Hepatocyte (in vitro differentiated cells): ENCODE results near the gene ALDH1A1. TPM values are rescaled to one million over a fixed set of nuclear protein-coding genes. Genes with fewer than 3 reads are reported as not detected.

Source experiments
- DNase-seq: peaks from one replicate; pipeline ENCODE4 v3.0.0-alpha.2; 2016; ENCODE audit warnings: low spot score
- H2AFZ ChIP-seq: fragments of 200-600 bp; sonication (generic); 2 replicates; pipeline ENCODE4 v1.6.0; 2016; ENCODE audit warnings: antibody characterized with exemption, mild to moderate bottlenecking
- H3K27ac ChIP-seq: fragments of 200-600 bp; sonication (generic); 2 replicates; pipeline ENCODE4 v1.5.1; 2016; ENCODE audit warnings: mild to moderate bottlenecking
- H3K27me3 ChIP-seq: fragments of 200-600 bp; sonication (generic); 2 replicates; pipeline ENCODE4 v1.6.1; 2016
- H3K36me3 ChIP-seq: fragments of 200-600 bp; sonication (generic); replicated peaks from 2 replicates; pipeline ENCODE4 v1.5.1; 2016; ENCODE audit warnings: low read depth; ENCODE audit not compliant: insufficient read depth
- H3K4me1 ChIP-seq: fragments of 200-600 bp; sonication (generic); 2 replicates; pipeline ENCODE4 v1.5.1; 2016; ENCODE audit warnings: mild to moderate bottlenecking, moderate library complexity; ENCODE audit not compliant: insufficient read depth
- H3K4me2 ChIP-seq: fragments of 200-600 bp; sonication (generic); 2 replicates; pipeline ENCODE4 v1.6.0; 2016
- H3K4me3 ChIP-seq: fragments of 200-600 bp; sonication (generic); 2 replicates; pipeline ENCODE4 v1.5.1; 2016; ENCODE audit warnings: mild to moderate bottlenecking
- H3K79me2 ChIP-seq: fragments of 200-600 bp; sonication (generic); 2 replicates; pipeline ENCODE4 v1.6.0; 2017; ENCODE audit warnings: mild to moderate bottlenecking
- H3K9me2 ChIP-seq: fragments of 200-600 bp; sonication (generic); replicated peaks from 2 replicates; pipeline ENCODE4 v1.6.0; 2017; ENCODE audit warnings: mild to moderate bottlenecking; ENCODE audit not compliant: insufficient read depth
- H3K9me3 ChIP-seq: fragments of 200-600 bp; sonication (generic); 2 replicates; pipeline ENCODE4 v1.5.1; 2016; ENCODE audit warnings: low read depth, mild to moderate bottlenecking
- H4K20me1 ChIP-seq: fragments of 200-600 bp; sonication (generic); 2 replicates; pipeline ENCODE4 v1.6.0; 2016; ENCODE audit warnings: mild to moderate bottlenecking; ENCODE audit not compliant: insufficient read depth, poor library complexity, severe bottlenecking
- CTCF ChIP-seq: fragments of 200-600 bp; sonication (generic); IDR thresholded peaks from 2 replicates; pipeline ENCODE4 v1.5.1; 2016; ENCODE audit warnings: antibody characterized with exemption, mild to moderate bottlenecking; ENCODE audit not compliant: poor library complexity
- EZH2 ChIP-seq: fragments of 200-600 bp; sonication (generic); IDR thresholded peaks from 2 replicates; pipeline ENCODE4 v1.6.1; 2016; ENCODE audit warnings: antibody characterized with exemption, mild to moderate bottlenecking, borderline replicate concordance
- EZH2phosphoT487 ChIP-seq: fragments of 200-600 bp; sonication (generic); IDR thresholded peaks from one replicate; pipeline ENCODE4 v1.6.1; 2018; ENCODE audit warnings: antibody characterized with exemption, mild to moderate bottlenecking, low read depth, moderate library complexity; ENCODE audit not compliant: unreplicated experiment, severe bottlenecking
- WGBS: methylation state at CpG from one replicate; pipeline ENCODE4 v1.1.6; 2016; ENCODE audit warnings: low lambda C conversion rate; ENCODE audit errors: missing lambda C conversion rate; 5-methylcytosine and 5-hydroxymethylcytosine counted together
- polyA plus RNA-seq: library from polyadenylated mRNA; unstranded; fragments of >200 nt; fragmentation: Nextera tagmentation; extraction: Ambion mirVana; gene quantifications from 2 replicates; pipeline ENCODE4 v1.2.1, GENCODE V29; 2016
- total RNA-seq: library from RNA; depleted of rRNA; stranded (reverse); fragments of >200 nt; gene quantifications from 2 replicates; pipeline ENCODE4 v1.2.3, GENCODE V29; 2014

ALDH1A1 gene
- total and polyA plus RNA-seq, 2 experiments from 2014 or later = 243 to 529 TPM

DNA sequence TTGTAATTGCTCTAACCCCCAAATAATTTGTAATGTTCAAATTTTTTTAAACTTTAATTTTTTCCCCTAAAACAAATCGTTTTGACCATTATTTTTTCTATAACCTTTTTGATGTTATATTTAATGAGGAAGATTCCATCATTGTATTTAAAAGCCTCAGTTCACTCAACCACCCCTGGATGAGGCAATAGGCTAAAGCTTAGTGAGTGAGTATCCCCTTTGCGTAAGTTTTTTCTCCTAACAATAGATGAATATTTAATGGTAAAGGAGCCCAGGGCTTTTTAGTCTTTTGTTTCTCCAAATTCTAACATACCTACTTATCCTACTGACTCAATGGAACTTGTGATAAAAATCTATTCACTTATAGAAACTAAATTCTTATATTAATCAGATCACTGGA, 38.1 kb downstream of the ALDH1A1 start:
- Histone ChIP-seq H3K9me3 (no peaks in the 10 kb centered on the region), H2AFZ (no peak overlapping the region), H3K79me2 (no peaks in the 10 kb centered on the region), H3K4me1 (no peaks in the 10 kb centered on the region), H3K4me3 (no peak overlapping the region), H3K27ac (no peak overlapping the region), H3K4me2 (no peak overlapping the region), H3K27me3 (no peaks in the 10 kb centered on the region), H3K36me3 (no peaks in the 10 kb centered on the region), H3K9me2 (no peaks in the 10 kb centered on the region), H4K20me1 (no peaks in the 10 kb centered on the region)
- WGBS = 61% methylated on average over 2 of the region's 2 CpGs
- DNase-seq = no peak
- TF ChIP-seq EZH2 (no peak), CTCF (no peak), EZH2phosphoT487 (no peak)

DNA sequence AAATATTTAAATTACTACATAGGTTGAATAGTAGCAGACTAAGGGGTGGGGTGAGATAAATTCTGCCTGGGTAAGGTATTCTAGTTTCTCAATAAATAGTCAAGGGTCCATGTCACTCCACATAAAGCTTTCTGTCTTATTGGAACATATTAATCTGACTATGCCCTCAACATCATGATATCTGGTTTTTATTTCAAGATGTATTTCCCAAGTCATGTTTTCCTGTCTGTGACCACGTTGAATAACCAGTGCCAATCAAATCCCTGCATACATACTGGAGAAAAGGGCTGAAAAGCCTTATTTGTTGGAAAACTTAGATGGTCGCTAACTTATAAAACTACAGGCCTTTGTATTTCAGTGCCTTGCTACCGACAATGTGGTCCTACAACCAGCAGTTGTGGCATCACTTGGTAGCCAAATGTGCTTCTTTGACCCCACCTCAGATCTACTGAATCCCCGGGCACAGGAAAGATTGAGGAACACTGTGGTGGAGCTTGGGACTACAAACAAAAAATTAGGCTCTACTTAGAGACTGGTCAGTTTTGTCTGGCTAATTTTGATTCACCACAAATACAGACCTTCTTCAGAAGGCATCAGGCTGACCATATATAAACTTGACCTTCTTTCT, 39.4 kb downstream of the ALDH1A1 start:
- Histone ChIP-seq H4K20me1 (no peaks in the 10 kb centered on the region), H3K4me1 (no peaks in the 10 kb centered on the region), H3K36me3 (no peaks in the 10 kb centered on the region), H3K9me2 (no peaks in the 10 kb centered on the region), H3K27ac (no peak overlapping the region), H2AFZ (no peak overlapping the region), H3K9me3 (no peaks in the 10 kb centered on the region), H3K4me3 (no peak overlapping the region), H3K27me3 (no peaks in the 10 kb centered on the region), H3K79me2 (no peaks in the 10 kb centered on the region), H3K4me2 (no peak overlapping the region)
- 91% methylated on average over 4 of the region's 4 CpGs for WGBS
- TF ChIP-seq CTCF = no peak
- no peak for TF ChIP-seq EZH2
- TF ChIP-seq EZH2phosphoT487 = no peak
- no peak for DNase-seq

DNA sequence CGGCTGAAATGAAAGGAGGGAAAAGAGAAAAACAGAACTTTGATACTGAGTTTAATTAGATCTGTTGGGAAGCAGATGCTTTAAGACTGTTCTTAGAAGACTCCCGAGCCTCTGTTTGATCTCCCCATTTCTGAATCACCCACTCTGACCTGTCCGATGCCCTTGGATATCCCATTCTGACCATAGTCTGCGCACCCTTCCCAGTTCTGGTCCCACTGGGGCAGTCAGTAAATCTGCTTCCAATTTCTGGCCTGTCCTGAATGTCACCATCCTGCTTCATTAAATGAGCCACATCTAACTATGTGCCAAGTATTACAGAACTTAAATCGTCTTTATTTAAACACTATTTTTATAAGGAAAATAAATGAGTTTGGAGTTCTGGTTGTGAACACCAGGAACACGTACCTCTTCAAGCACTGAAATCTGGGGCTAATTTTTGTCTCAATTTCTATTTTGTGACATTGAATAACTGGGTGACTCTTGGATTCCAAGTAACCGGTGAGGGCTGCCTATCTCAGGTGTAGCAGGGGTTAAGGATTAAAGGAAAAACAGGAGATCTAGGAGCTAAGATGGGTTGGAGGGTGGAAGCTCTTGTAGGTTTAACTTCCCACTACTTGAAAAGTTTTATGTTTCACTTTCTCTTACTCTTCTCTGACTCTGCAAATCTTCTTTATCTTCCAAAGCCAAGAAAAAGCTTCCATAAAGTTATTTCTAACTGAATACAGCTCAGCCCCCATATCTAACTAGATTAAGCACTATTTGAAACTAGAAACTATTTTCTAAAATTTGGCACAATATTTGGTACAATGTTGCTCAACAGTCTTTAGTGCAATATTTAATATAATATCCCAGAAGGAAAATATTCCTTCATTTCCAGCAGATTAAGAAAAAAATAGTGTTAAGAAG, 40.1 kb downstream of the ALDH1A1 start:
- no peaks in the 10 kb centered on the region for H3K36me3 ChIP-seq
- WGBS = 92% methylated on average over 7 of the region's 7 CpGs
- TF ChIP-seq EZH2phosphoT487 (no peak), CTCF (no peak), EZH2 (no peak)
- H3K27ac ChIP-seq = no peak overlapping the region
- no peak overlapping the region for H3K4me3 ChIP-seq
- H4K20me1 ChIP-seq = no peaks in the 10 kb centered on the region
- H3K9me3 ChIP-seq = no peaks in the 10 kb centered on the region
- no peaks in the 10 kb centered on the region for H3K79me2 ChIP-seq
- H3K4me1 ChIP-seq = no peaks in the 10 kb centered on the region
- no peak for DNase-seq
- H2AFZ ChIP-seq = no peak overlapping the region
- no peak overlapping the region for H3K4me2 ChIP-seq
- no peaks in the 10 kb centered on the region for H3K27me3 ChIP-seq
- no peaks in the 10 kb centered on the region for H3K9me2 ChIP-seq
